NCI-H2227 treated with DMSO at 0.1 percent for 48 hours (cell line): Measurements from ENCODE around the gene MFAP3.
A peak's percentile ranks its signal among the peaks of the same experiment; 100 is the strongest.

Experiments used
- DNase-seq: peaks from one replicate; lab custom pipeline; 2025; lab: John Stamatoyannopoulos, UW

The MFAP3 gene

GRCh38 chr5:154092356-154093141, 53.8 kb downstream of the MFAP3 start:
- DNase-seq = no peak

DNA sequence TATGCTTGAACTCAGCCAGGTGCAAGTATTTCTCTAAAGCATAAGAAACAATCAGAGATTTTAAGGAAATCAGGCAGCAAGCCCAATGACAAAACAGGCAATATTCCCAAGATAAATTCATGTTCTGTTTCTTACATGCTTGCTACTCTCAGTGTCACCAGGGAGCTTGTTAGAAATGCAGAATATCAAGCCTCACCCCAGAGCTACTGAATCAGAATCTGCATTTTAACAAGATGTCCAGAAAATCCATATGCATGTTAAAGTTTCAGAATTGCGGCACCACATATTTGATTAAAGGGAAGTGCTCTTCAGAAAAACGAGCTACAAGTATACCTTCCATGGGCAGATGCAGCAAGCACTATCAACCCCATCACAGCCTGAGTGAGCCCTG, 54.4 kb downstream of the MFAP3 start:
- DNase-seq = no peak

DNA sequence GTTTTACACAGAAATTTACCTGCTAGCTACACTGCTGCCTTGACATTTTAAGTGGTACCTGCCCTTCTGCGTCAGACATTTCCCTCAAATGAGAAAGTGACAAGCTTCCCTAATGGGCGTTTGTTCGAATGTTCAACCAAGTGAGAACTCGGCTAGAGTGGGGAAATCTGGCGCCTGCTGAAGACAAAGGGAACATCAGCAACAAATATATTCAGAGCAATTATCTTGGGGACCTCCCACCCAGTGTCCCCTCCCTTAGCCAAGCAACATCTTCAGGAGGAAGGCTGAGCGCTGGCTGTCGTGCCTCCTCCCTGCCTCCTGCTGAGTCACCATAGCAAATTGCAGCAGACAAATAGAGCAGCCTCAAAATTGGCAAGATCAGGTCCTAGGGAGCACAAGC, 57.1 kb downstream of the MFAP3 start:
- peak; percentile 5 for DNase-seq

- DNase-seq = no peak
These were observed 58.3 kb downstream of the MFAP3 start for GRCh38 chr5:154097031-154097430.

GRCh38 chr5:154098465-154098864, 59.7 kb downstream of the MFAP3 start:
- no peak for DNase-seq

GRCh38 chr5:154101184-154101583, 62.4 kb downstream of the MFAP3 start:
- DNase-seq = no peak

GRCh38 chr5:154103233-154103632, 64.5 kb downstream of the MFAP3 start:
- no peak for DNase-seq
